Measurements from ENCODE around the gene MYO15B. TPM values are rescaled to one million over a fixed set of nuclear protein-coding genes. Genes with fewer than 3 reads are reported as not detected.

Gene MYO15B
- total and polyA plus RNA-seq, 2 of the 13 experiments (the other 11 are each of a cell fraction or from before 2014, with no cell fraction given), result 2.8 to 8.1 TPM

DNA sequence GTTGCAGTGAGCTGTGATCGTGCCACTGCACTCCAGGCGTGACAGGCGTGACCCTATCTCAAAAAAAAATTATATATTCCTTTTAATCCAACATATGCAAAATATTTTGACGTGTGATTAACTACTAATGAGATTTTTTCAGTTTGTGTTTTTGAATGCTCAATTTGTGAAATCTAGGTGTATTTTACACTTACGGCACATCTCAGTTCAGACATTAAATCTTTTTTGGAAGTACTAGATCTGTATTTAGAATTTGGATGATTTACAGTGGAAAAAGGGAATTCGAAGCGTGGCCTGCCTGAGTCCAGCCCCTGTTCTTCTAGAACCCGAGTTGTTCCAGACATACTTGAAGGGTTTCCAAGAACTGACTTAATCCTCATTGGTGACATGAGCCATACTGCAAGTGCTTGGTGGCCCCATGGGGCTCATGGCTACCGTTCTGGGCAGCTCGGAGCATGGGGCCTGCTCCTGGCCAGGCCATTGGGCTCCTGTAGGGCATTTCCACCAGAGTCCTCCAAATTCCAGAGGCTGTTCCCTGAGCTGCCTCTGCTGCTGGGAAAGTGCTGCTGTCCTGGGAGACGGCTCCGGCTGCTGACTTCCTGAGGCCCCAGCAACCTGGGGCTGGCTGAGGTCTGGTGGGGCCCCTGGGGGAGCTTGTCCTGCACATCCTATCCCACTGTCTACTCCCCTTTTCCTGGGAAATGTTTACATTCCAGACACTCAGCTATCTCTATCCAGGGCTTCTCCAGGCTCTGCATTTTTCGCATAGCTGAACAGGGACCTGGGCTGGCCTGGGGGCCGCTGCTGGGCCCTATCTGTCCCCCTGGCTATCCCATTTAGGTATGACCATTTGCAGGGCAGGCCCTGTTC lies 34.9 kb upstream of the MYO15B start (continued):
- TF ChIP-seq, protein P1, sequence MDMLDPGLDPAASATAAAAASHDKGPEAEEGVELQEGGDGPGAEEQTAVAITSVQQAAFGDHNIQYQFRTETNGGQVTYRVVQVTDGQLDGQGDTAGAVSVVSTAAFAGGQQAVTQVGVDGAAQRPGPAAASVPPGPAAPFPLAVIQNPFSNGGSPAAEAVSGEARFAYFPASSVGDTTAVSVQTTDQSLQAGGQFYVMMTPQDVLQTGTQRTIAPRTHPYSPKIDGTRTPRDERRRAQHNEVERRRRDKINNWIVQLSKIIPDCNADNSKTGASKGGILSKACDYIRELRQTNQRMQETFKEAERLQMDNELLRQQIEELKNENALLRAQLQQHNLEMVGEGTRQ (IDR thresholded peaks at IDR 0.05; ENCODE audit: low read depth, low read length), result no peak
- TF ChIP-seq, protein P1 (CRISPR knock-in tag; IDR thresholded peaks at IDR 0.05; ENCODE audit: borderline replicate concordance), result no peak
- TF ChIP-seq ZBTB20 (CRISPR knock-in tag; IDR thresholded peaks at IDR 0.05; ENCODE audit: borderline replicate concordance, low read depth) (no peak), ZSCAN12 (CRISPR knock-in tag; IDR thresholded peaks at IDR 0.05) (no peak), MEIS2 (CRISPR knock-in tag; IDR thresholded peaks at IDR 0.05) (peak; percentile 69; the same call in 1 of the 2 replicates), ZNF567 (CRISPR knock-in tag; IDR thresholded peaks at IDR 0.05; ENCODE audit: borderline replicate concordance) (peak; percentile 85; the same call in 1 of the 2 replicates), FOXA1 (IDR thresholded peaks at IDR 0.05) (no peak), FOXA1 (CRISPR knock-in tag; IDR thresholded peaks at IDR 0.05) (peak; percentile 72), ZFP36L1 (CRISPR knock-in tag; IDR thresholded peaks at IDR 0.05) (no peak), GABPB1 (CRISPR knock-in tag; IDR thresholded peaks at IDR 0.05) (peak; percentile 49; the same call in 1 of the 2 replicates), SOX6 (IDR thresholded peaks at IDR 0.05) (no peak), SOX6 (CRISPR knock-in tag; IDR thresholded peaks at IDR 0.05) (peak; percentile 57), THAP11 (CRISPR knock-in tag; IDR thresholded peaks at IDR 0.05) (peak; percentile 60; the same call in 1 of the 2 replicates), HMG20A (CRISPR knock-in tag; IDR thresholded peaks at IDR 0.05; ENCODE audit: borderline replicate concordance) (peak; percentile 32; the same call in 1 of the 2 replicates), YY1 (IDR thresholded peaks at IDR 0.05; ENCODE audit: insufficient read depth, insufficient replicate concordance, low read depth, low read length) (no peak), RARA (CRISPR knock-in tag; IDR thresholded peaks at IDR 0.05) (peak; percentile 80), ZNF777 (CRISPR knock-in tag; IDR thresholded peaks at IDR 0.05) (0 out of 2 replicates have a peak, but pooled peaks have one; percentile 22), KLF11 (CRISPR knock-in tag; IDR thresholded peaks at IDR 0.05) (peak; percentile 48; the same call in 1 of the 2 replicates), PPARG (CRISPR knock-in tag; conservative IDR thresholded peaks at IDR 0.05) (peak; percentile 71), TGIF2 (CRISPR knock-in tag; IDR thresholded peaks at IDR 0.05) (peak; percentile 42; the same call in 1 of the 2 replicates), FOXJ3 (CRISPR knock-in tag; IDR thresholded peaks at IDR 0.05; ENCODE audit: borderline replicate concordance) (peak; percentile 30; the same call in 1 of the 2 replicates)
- TF ChIP-seq, protein P2, sequence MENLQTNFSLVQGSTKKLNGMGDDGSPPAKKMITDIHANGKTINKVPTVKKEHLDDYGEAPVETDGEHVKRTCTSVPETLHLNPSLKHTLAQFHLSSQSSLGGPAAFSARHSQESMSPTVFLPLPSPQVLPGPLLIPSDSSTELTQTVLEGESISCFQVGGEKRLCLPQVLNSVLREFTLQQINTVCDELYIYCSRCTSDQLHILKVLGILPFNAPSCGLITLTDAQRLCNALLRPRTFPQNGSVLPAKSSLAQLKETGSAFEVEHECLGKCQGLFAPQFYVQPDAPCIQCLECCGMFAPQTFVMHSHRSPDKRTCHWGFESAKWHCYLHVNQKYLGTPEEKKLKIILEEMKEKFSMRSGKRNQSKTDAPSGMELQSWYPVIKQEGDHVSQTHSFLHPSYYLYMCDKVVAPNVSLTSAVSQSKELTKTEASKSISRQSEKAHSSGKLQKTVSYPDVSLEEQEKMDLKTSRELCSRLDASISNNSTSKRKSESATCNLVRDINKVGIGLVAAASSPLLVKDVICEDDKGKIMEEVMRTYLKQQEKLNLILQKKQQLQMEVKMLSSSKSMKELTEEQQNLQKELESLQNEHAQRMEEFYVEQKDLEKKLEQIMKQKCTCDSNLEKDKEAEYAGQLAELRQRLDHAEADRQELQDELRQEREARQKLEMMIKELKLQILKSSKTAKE (CRISPR knock-in tag; IDR thresholded peaks at IDR 0.05; ENCODE audit: borderline replicate concordance), result peak; percentile 78
- TF ChIP-seq, protein P3, sequence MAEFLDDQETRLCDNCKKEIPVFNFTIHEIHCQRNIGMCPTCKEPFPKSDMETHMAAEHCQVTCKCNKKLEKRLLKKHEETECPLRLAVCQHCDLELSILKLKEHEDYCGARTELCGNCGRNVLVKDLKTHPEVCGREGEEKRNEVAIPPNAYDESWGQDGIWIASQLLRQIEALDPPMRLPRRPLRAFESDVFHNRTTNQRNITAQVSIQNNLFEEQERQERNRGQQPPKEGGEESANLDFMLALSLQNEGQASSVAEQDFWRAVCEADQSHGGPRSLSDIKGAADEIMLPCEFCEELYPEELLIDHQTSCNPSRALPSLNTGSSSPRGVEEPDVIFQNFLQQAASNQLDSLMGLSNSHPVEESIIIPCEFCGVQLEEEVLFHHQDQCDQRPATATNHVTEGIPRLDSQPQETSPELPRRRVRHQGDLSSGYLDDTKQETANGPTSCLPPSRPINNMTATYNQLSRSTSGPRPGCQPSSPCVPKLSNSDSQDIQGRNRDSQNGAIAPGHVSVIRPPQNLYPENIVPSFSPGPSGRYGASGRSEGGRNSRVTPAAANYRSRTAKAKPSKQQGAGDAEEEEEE (CRISPR knock-in tag; IDR thresholded peaks at IDR 0.05; ENCODE audit: borderline replicate concordance), result no peak

Data from HepG2 (cell line).